T-helper 1 cell (primary cell): ENCODE data around the gene GAPDHS.
A peak's percentile ranks its signal among the peaks of the same experiment; 100 is the strongest.

Experiments used
- DNase-seq, 5 donors: peaks; one replicate each; pipeline ENCODE4 v3.0.0-alpha.2; 2012 to 2020
- total RNA-seq, 4 donors: gene quantifications; one replicate each; lab custom pipeline; 2026; lab: John Stamatoyannopoulos, UW

Gene GAPDHS
- 0 reads per million in 4 donors for total RNA-seq

DNA sequence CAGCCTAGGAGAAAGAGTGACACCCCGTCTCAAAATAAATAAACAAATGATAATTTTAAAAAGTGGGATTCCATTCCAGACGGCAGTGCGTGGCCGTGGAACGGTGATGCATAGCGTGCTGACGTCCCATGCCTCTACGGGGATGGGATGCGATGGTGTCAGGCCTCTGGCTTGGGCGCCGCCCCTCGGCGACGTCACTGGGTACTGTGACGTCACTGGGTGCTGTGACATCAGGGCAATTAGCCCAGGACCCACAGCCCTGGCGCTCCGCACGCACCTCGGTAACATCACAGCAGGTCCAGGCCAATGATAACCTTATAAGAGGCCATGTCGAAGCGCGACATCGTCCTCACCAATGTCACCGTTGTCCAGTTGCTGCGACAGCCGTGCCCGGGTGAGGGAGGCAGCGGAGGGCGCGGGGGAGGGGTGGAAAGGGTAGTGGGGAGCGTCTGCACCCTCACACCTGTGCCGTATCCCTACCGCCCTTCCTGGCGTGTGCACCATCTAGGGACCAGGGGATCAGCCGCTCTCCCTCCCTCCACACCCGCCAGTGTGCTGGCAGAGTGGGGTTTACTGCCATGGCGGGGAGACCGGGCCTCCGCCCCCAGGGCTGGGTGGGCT is at the start of gene GAPDHS:
TSS of gene GAPDHS (plus strand) at position 256 of the 621 bp plus-strand sequence. CDS start at position 328, 72 bp downstream.
- DNase-seq, result no peak

GRCh38 chr19:35484252-35485036 is 48.8 kb upstream of the GAPDHS start:
- DNase-seq, result no peak

DNA sequence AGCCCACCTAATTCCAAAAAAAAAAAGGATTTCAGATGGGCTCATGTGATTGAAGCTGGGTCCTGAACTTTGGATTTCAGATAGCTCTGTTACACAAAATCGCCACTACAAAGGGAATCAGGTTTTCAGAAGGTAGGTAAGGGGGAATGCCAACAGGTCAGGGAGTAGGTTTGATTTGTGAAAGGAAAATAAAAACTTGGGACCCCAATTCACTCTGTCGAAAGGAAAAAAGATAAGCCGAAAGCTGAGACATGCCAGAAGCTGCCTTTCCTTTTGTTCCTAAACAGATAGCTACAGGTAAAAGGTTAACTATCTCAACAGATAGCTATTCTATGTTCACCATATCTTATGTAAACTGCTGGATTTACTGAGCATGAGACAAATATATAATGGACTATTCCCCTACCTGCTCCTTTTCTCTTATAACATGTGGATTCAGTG is 47.0 kb upstream of the GAPDHS start:
- DNase-seq, result no peak

GRCh38 chr19:35487656-35488182 is 45.5 kb upstream of the GAPDHS start:
- DNase-seq, result no peak

DNA sequence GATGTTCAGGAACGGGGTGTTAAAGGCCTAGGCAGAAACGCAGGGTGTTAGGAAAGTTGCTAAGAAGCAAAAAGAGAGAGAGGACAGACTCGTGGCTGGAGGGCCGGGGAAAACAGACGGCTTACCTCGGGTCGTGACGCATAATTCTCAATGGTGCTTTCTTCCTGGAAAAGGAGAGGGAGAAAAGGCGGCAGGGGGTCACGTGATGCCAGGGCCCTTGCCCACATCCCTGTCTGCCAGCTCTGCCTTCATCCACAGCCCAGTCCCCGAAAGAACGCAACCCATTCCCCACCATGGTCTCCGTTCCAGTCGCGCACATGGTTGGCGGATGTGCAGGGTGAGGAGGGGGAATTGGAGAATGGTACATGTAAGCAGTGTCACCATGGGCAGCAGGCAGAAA is 44.6 kb upstream of the GAPDHS start:
- no peak for DNase-seq

DNA sequence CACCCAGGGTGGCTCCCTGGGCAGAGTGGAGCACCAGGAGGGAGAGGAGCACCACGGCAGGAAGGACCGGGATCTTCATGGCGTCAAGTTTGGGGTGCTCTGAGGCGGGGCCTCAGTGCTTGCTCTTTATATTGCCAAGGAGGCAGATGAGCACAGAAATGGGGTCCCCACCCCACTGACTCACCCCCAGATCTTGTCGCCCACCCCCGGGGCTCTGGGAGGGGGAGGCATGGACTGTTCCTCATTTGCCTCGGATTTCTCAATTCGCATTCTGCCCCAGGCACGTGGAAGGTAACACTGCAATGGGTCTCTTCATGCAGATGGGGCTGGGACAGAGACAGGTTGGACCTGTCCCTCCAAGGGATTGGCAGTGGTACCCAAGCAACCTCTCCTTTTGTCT is 42.9 kb upstream of the GAPDHS start, which contains the start of gene KRTDAP:
TSS of gene KRTDAP (minus strand) at position 101 of the 400 bp plus-strand sequence. CDS start at position 79, 22 bp downstream.
- no peak for DNase-seq

DNA sequence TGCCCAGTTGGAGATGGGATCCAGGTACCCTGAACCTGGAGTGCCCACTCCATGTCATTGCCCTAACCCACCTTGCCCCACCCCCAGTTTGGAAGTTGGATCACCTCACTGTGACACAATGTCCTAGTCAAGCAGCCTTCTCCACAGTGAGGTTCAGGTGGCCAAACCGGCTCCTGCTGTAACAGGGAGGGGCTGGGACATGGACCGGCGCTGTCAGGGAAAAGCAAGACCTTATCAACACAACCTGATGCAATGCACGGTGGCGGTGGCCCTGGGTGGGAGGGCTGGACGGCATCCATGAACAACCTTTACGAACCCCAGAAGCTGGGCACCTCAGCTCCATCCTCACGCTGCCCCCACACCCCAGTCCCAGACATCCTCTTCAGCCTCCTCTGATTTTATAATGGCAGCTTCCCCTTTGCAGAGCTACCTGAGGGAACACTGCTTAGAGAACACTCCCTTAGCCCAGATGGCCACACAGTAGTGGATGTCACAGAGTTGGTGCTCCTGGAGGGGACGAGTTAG is 41.4 kb upstream of the GAPDHS start:
- DNase-seq, result no peak

DNA sequence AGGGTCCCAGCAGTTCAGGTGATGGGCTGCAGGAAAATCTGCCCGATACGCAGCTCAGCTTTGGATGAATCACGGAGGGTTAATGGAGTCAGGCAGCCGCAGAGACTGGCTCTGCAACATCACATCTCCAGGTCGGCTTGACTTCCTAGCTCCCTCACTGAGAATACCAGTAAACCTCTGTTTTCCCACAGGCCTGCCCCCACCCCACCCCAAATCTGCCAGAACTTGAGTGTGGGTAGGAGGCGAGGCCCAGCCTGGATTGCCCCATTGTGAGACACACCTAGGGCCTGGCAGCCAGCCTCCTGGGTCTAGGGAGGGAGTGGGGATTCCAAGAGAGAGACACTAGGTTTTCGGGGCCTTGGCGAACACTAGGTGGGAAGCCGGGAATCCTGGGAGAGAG is 39.3 kb upstream of the GAPDHS start:
- DNase-seq, result no peak

DNA sequence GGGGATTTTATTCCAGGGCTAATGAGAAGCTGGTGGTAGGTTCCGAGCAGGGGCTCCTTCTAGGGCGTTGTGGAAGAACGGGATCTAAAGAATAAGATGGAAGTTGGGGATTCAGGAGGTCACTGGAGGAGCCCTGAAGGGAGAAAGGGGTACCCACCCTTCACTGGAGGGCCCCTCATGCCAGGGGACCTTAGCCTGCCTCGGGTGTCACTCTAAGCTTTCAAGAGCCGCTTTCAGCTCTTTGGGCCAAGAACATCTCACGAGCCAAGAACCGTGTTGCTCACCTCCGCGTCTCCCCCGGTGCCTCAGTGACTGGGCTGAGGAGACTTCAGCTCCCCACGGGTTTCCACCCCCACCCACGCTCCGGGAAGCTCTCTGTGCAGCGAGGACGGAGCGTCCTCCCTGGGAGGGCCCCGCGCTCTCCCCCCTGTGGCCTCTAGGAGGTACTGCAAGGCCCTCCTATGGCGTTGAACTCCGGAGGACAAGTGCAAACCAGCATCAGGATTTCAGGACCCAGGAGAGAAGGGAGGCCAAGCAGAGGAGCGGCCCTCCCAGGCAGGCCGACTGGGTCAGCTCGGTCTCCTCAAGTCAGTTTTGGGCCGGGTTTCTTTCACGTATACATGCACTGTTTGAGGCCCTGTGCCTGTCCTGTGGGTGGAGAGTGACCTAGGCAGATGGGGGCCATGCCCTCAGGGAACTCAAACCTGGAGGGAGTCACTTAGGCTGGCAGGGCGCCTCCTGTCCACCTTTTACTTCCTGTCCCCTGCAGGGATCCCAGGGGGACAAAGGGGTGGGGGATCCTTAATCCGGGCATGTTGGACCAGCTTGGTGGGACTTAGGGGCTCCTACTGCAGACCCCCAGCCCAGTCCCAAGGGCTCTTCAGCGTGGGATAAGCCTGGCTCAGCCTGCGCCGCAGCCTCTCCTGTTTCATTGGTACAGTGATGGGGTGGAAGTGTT is 37.9 kb upstream of the GAPDHS start:
- DNase-seq, result peak; percentile 20 to 57 (median 51)

DNA sequence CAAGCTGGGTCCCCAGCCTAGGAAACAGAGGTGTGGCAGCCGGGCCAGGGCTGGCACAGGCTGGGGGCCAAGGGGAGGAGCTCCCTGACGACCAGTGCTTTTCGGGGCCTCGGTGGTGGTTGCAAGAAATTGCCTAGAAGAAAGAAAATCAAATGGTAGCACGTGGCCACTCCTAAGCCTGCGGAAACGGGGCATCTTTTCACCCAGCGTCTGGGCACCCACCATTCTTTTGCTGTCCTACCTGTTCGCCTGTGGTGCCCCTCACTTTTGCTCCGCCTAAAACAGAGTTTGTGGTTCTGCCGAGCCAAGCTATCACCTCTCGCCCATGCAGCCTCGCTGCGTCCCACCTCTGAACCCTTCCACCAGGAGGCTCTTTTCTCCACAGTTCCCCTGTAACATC is 35.9 kb upstream of the GAPDHS start:
- DNase-seq, result no peak

- DNase-seq, result no peak
Measured at GRCh38 chr19:35498220-35498619, 35.0 kb upstream of the GAPDHS start.

DNA sequence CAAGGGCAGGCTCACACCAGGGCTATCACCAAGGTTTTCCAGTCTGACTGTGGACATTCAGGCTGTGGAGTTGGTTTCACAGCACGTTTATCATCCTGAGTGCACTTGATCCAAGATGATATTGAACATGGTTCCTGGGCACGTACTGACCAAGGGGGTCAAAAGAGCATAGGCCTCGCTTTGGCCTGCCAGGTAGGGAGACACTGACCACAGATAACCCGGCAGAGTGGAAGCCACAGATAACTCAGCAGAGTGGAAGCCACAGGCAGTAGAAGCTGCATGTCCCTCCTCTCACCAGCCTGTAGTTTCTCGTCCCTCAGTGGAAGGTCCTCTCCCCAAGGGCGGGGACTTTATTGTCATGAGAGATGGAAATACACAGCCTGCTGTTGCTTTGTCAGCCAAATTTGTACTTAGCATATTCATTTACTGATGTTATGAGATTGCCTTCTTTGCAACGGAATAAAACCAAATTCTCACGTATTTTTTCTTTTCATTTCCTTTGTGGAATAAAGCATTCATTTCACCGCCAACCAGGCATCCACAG is 34.2 kb upstream of the GAPDHS start:
- DNase-seq, result no peak

DNA sequence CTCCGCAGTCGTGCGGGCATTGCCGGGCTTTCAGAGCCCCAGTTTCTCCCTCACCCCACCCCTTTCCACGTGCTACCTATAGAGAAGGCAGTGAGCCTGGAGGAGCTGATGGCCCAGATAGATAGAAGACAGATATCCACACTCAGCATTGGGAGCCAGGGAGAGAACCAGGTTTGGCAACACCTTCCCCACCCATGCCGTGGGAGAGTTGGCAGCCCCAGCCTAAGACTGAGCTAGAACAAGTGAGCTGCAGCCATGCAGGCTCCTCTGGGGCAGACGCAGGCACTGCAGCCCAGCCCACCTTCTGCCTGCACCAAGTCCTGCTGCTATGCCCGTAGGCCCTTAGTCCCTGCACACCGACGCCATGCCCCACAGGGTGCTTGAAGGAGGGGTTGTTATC is 32.6 kb upstream of the GAPDHS start:
- DNase-seq, result no peak

DNA sequence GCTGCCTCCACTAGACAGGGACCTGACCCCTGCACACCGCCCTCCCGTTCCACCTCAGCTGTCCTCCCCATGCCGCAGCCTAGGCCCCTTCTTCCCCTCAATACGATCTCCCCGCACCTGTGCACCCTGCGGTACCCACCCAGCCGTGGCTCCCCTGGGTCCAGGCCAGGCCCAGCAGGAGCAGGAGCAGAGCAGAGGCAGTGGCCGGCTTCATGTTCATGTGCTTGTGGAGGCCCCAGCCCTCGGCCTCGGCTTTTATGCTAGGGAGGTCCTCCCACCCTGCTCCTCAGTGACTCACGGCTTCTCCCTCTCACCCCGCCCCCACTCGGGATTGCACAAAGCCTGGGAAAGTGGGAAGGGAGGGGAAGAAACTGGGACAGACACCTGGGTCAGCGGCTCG is 31.6 kb upstream of the GAPDHS start:
- no peak for DNase-seq

GRCh38 chr19:35502751-35503150 is 30.5 kb upstream of the GAPDHS start:
- no peak for DNase-seq

- no peak for DNase-seq
Measured at GRCh38 chr19:35506011-35506410, 27.2 kb upstream of the GAPDHS start.

- no peak for DNase-seq
Measured at GRCh38 chr19:35507561-35507960, 25.7 kb upstream of the GAPDHS start.

GRCh38 chr19:35508129-35508528 is 25.1 kb upstream of the GAPDHS start:
- DNase-seq, result no peak

- DNase-seq, result peak in 3 of 5 donors; percentile 15 to 29 (median 19)
Measured at GRCh38 chr19:35509018-35509652, 24.1 kb upstream of the GAPDHS start.

GRCh38 chr19:35509861-35510625 is 23.2 kb upstream of the GAPDHS start:
- peak; percentile 36 to 65 (median 52) for DNase-seq

GRCh38 chr19:35510626-35510964 is 22.7 kb upstream of the GAPDHS start:
- no peak for DNase-seq
